Testis (tissue), 3 donors: ENCODE data around the gene CNTD1. TPM values are rescaled to one million over a fixed set of nuclear protein-coding genes. Genes with fewer than 3 reads are reported as not detected.

ENCODE experiments used
- DNase-seq: peaks from one replicate; pipeline ENCODE4 v3.0.0-alpha.2; 2019
- H3K27ac ChIP-seq, 2 donors: fragments of 200-600 bp; sonication (generic); one replicate each; pipeline ENCODE4 v1.5.1; 2019
- H3K27me3 ChIP-seq: fragments of 200-600 bp; sonication (generic); one replicate; pipeline ENCODE4 v1.5.1; 2019
- H3K36me3 ChIP-seq: fragments of 200-600 bp; sonication (generic); one replicate; pipeline ENCODE4 v1.5.1; 2017; ENCODE audit warnings: low read depth; ENCODE audit errors: missing control alignments
- H3K4me1 ChIP-seq: fragments of 200-600 bp; sonication (generic); one replicate; pipeline ENCODE4 v1.5.1; 2019
- H3K4me3 ChIP-seq, 2 donors: fragments of 200-600 bp; sonication (generic); one replicate each; pipeline ENCODE4 v1.5.1; 2017 to 2019
- H3K9me3 ChIP-seq: fragments of 200-600 bp; sonication (generic); one replicate; pipeline ENCODE4 v1.5.1; 2017
- POLR2A ChIP-seq: fragments of 450-650 bp; IDR thresholded peaks from one replicate; pipeline ENCODE4 v1.6.1; 2017; ENCODE audit warnings: antibody characterized with exemption, mild to moderate bottlenecking, moderate library complexity
- WGBS, 2 donors: methylation state at CpG; one replicate each; pipeline ENCODE4 v1.1.5; 2018; 5-methylcytosine and 5-hydroxymethylcytosine counted together
- intact Hi-C: fragments of 100-400 bp; cut with DNase I; formaldehyde crosslinking; loops from one replicate; pipeline ENCODE4 v1.15.1; 2023; ENCODE audit warnings: low total_unique reads
- polyA plus RNA-seq: library from polyadenylated mRNA; stranded (reverse); fragments of 350-450 nt; fragmentation: Illumina TruSeq; extraction: RNeasy Lipid Tissue Mini Kit (QIAGEN cat#74804); gene quantifications from one replicate; pipeline ENCODE4 v1.2.3, GENCODE V29; 2014; ENCODE audit warnings: low read depth, low replicate concordance; ENCODE audit not compliant: insufficient read depth
- total RNA-seq, 2 donors: library from RNA; depleted of rRNA; stranded (reverse); fragments of >200 nt; gene quantifications; one replicate each; pipeline ENCODE4 v1.2.3, GENCODE V29; 2016
- TF ChIP-seq, protein P1 (sequence below), 3 experiments: fragments of 450-650 bp in 2 of 3; fragments of 200-600 bp in 1 of 3; sonication (generic) in 1 of 3; IDR thresholded peaks; one replicate each; pipeline ENCODE4 v1.5.1; 2016 to 2019; ENCODE audit warnings: antibody characterized with exemption in 3 of 3, mild to moderate bottlenecking in 2 of 3, moderate library complexity in 1 of 3

The CNTD1 gene
- total and polyA plus RNA-seq, 3 donors from 2014 or later: 21.2 to 114 (median 49.1) TPM

- intact Hi-C loops: loop anchor here (5.0 kb wide), 1 partner anchor 85 kb away; no protein-coding TSS in a partner anchor
- DNase-seq: peak; percentile 25
- Histone ChIP-seq H3K9me3 (no peaks in the 10 kb centered on the region), H3K27ac (no peak overlapping the region), H3K36me3 (no peaks in the 10 kb centered on the region), H3K4me1 (no peaks in the 10 kb centered on the region), H3K4me3 (no peak overlapping the region), H3K27me3 (no peaks in the 10 kb centered on the region)
- WGBS, 2 donors: 71 to 75% methylated on average over 11 of the region's 11 CpGs
- TF ChIP-seq POLR2A: no peak
- TF ChIP-seq, protein P1, sequence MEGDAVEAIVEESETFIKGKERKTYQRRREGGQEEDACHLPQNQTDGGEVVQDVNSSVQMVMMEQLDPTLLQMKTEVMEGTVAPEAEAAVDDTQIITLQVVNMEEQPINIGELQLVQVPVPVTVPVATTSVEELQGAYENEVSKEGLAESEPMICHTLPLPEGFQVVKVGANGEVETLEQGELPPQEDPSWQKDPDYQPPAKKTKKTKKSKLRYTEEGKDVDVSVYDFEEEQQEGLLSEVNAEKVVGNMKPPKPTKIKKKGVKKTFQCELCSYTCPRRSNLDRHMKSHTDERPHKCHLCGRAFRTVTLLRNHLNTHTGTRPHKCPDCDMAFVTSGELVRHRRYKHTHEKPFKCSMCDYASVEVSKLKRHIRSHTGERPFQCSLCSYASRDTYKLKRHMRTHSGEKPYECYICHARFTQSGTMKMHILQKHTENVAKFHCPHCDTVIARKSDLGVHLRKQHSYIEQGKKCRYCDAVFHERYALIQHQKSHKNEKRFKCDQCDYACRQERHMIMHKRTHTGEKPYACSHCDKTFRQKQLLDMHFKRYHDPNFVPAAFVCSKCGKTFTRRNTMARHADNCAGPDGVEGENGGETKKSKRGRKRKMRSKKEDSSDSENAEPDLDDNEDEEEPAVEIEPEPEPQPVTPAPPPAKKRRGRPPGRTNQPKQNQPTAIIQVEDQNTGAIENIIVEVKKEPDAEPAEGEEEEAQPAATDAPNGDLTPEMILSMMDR (IDR thresholded peaks at IDR 0.05): no peak
These were observed 43.5 kb downstream of the CNTD1 start for GRCh38 chr17:42841975-42842685.

GRCh38 chr17:42843358-42843934 lies 44.8 kb downstream of the CNTD1 start:
- H3K9me3 ChIP-seq: no peaks in the 10 kb centered on the region
- DNase-seq: peak; percentile 40
- TF ChIP-seq, protein P1 (IDR thresholded peaks at IDR 0.05): peak; percentile 83 to 89 (median 84)
- no peak for TF ChIP-seq POLR2A
- WGBS, 2 donors: 41 to 55% methylated on average over 6 of the region's 6 CpGs
- no peaks in the 10 kb centered on the region for H3K36me3 ChIP-seq
- H3K4me3 ChIP-seq: no peak overlapping the region
- no peak overlapping the region for H3K27ac ChIP-seq
- H3K4me1 ChIP-seq: no peaks in the 10 kb centered on the region
- H3K27me3 ChIP-seq: no peaks in the 10 kb centered on the region
- intact Hi-C loops: loop anchor here (5.0 kb wide), 1 partner anchor 84 kb away; no protein-coding TSS in a partner anchor

DNA sequence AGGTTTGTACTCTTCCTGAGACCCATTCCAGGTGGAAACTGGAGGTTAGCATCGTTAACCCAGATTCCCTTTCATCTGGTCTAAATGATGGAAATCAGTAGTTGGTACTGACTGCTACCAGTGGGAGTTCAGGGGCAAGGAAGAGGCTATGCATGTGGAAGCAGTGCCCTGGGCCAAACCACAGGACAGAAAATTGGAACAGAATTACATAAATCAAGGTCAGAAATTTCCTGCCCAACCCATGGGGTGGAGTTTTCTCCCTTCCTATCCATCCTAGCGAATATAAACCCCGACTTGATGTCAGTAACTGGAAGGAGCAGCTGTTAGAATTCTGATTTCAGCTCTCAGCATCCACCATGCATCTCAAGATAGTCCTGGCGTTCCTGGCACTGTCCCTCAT lies 45.6 kb downstream of the CNTD1 start, which contains the start of gene AOC2:
AOC2 (plus strand) TSS at position 310 of the 400 bp plus-strand sequence; CDS start at position 357, 47 bp downstream.
- no peak for DNase-seq
- no peaks in the 10 kb centered on the region for H3K27me3 ChIP-seq
- H3K4me3 ChIP-seq: no peak within 1 kb of the TSS
- 70 to 76% methylated on average over 4 of the region's 4 CpGs for WGBS, 2 donors
- intact Hi-C loops: loop anchor here (5.0 kb wide), 1 partner anchor 83 kb away; no protein-coding TSS in a partner anchor
- H3K9me3 ChIP-seq: no peaks in the 10 kb centered on the region
- no peaks in the 10 kb centered on the region for H3K4me1 ChIP-seq
- H3K27ac ChIP-seq: no peak within 1 kb of the TSS
- TF ChIP-seq POLR2A: no peak
- TF ChIP-seq, protein P1 (IDR thresholded peaks at IDR 0.05): no peak
- no peaks in the 10 kb centered on the region for H3K36me3 ChIP-seq

- no peak overlapping the region for H3K4me3 ChIP-seq
- no peaks in the 10 kb centered on the region for H3K27me3 ChIP-seq
- no peaks in the 10 kb centered on the region for H3K36me3 ChIP-seq
- H3K27ac ChIP-seq: no peak overlapping the region
- WGBS, 2 donors: 90 to 92% methylated on average over 21 to 24 of the region's 24 CpGs
- no peaks in the 10 kb centered on the region for H3K4me1 ChIP-seq
- DNase-seq: no peak
- no peaks in the 10 kb centered on the region for H3K9me3 ChIP-seq
- TF ChIP-seq, protein P1 (IDR thresholded peaks at IDR 0.05): no peak
- TF ChIP-seq POLR2A: no peak
- intact Hi-C loops: loop anchor here (5.0 kb wide), 1 partner anchor 82 kb away; no protein-coding TSS in a partner anchor
These were observed 46.3 kb downstream of the CNTD1 start for GRCh38 chr17:42844761-42845555.
